Lower leg skin (tissue), 4 donors: ENCODE measurements around the gene NFIL3. TPM values are rescaled to one million over a fixed set of nuclear protein-coding genes. Genes with fewer than 3 reads are reported as not detected.
A peak's percentile ranks its signal among the peaks of the same experiment; 100 is the strongest.

ENCODE experiments used
- DNase-seq, 2 donors: peaks; one replicate each; pipeline ENCODE4 v3.0.0-alpha.2; 2019; ENCODE audit warnings: low spot score in 2 of 2
- H3K4me3 ChIP-seq: fragments of 200-600 bp; sonication (generic); 2 replicates; pipeline ENCODE4 v1.5.1; 2017; ENCODE audit warnings: mild to moderate bottlenecking, low read depth; ENCODE audit not compliant: poor library complexity, severe bottlenecking
- CTCF ChIP-seq, 3 donors: fragments of 450-650 bp; IDR thresholded peaks; one replicate each; pipeline ENCODE4 v1.5.1; 2016; ENCODE audit warnings: antibody characterized with exemption in 3 of 3, mild to moderate bottlenecking in 3 of 3, moderate library complexity in 2 of 3
- POLR2A ChIP-seq, 2 donors: fragments of 450-650 bp; IDR thresholded peaks; one replicate each; pipeline ENCODE4 v1.6.1; 2016 to 2017; ENCODE audit warnings: antibody characterized with exemption in 2 of 2, mild to moderate bottlenecking in 1 of 2, moderate library complexity in 1 of 2
- WGBS, 2 donors: methylation state at CpG; one replicate each; pipeline ENCODE4 v1.1.5; 2018; 5-methylcytosine and 5-hydroxymethylcytosine counted together
- intact Hi-C: fragments of 100-400 bp; cut with DNase I; formaldehyde crosslinking; loops from one replicate; pipeline ENCODE4 v1.15.0; 2023; ENCODE audit warnings: low total_unique reads
- total RNA-seq, 4 donors: library from RNA; depleted of rRNA; stranded (reverse); fragments of >200 nt; gene quantifications; one replicate each; pipeline ENCODE4 v1.1.0, GENCODE V29; 2016

The NFIL3 gene
- total RNA-seq, 4 donors from 2014 or later, result 23.5 to 42.5 (median 37.6) TPM

GRCh38 chr9:91421128-91421765 is 2.4 kb downstream of the NFIL3 start:
- peak overlapping the region; percentile 33 for H3K4me3 ChIP-seq
- WGBS, 2 donors, result 2 to 5% methylated on average over 27 to 39 of the region's 69 CpGs
- no peak for TF ChIP-seq POLR2A (IDR thresholded peaks at IDR 0.05)
- TF ChIP-seq CTCF (IDR thresholded peaks at IDR 0.05), result no peak
- DNase-seq, result peak; percentile 17 to 89
- intact Hi-C loops, result loop anchor here (10.0 kb wide), 2 partner anchors 226 to 436 kb away; no protein-coding TSS in a partner anchor

- no peak for TF ChIP-seq POLR2A (IDR thresholded peaks at IDR 0.05)
- TF ChIP-seq CTCF (IDR thresholded peaks at IDR 0.05), result no peak
- peak in 1 of 2 donors; percentile 17 for DNase-seq
- intact Hi-C loops, result loop anchor here (10.0 kb wide), 2 partner anchors 226 to 436 kb away; no protein-coding TSS in a partner anchor
- H3K4me3 ChIP-seq, result peak overlapping the region; percentile 33
- 52 to 53% methylated on average over 16 of the region's 16 CpGs for WGBS, 2 donors
These were observed 3.0 kb downstream of the NFIL3 start for GRCh38 chr9:91420501-91421127.

GRCh38 chr9:91419222-91420191 is 4.1 kb downstream of the NFIL3 start:
- intact Hi-C loops, result loop anchor here (10.0 kb wide), 2 partner anchors 225 to 435 kb away; no protein-coding TSS in a partner anchor
- WGBS, 2 donors, result 51 to 56% methylated on average over 10 of the region's 10 CpGs

GRCh38 chr9:91418215-91418610 is 5.4 kb downstream of the NFIL3 start:
- DNase-seq, result no peak
- intact Hi-C loops, result no loop called here
- no peak overlapping the region for H3K4me3 ChIP-seq
- TF ChIP-seq CTCF (IDR thresholded peaks at IDR 0.05) (no peak), POLR2A (IDR thresholded peaks at IDR 0.05) (no peak)

More at GRCh38 chr9:91419222-91420191, 4.1 kb downstream of the NFIL3 start:
- DNase-seq, result peak; percentile 84 to 93
- no peak overlapping the region for H3K4me3 ChIP-seq
- TF ChIP-seq CTCF (IDR thresholded peaks at IDR 0.05), result no peak
- no peak for TF ChIP-seq POLR2A (IDR thresholded peaks at IDR 0.05)

GRCh38 chr9:91417602-91418214 is 5.9 kb downstream of the NFIL3 start:
- intact Hi-C loops, result no loop called here

More at GRCh38 chr9:91417602-91418214, 5.9 kb downstream of the NFIL3 start:
- peak in 1 of 2 donors; percentile 8 for DNase-seq
- 61 to 70% methylated on average over 9 of the region's 9 CpGs for WGBS, 2 donors
- no peak overlapping the region for H3K4me3 ChIP-seq
- TF ChIP-seq CTCF (IDR thresholded peaks at IDR 0.05) (no peak), POLR2A (IDR thresholded peaks at IDR 0.05) (no peak)
